ENCODE data around the gene SPEM2. TPM values are rescaled to one million over a fixed set of nuclear protein-coding genes. Genes with fewer than 3 reads are reported as not detected.

Gene SPEM2
- total and polyA plus RNA-seq, 9 donors, result not detected

GRCh38 chr17:7411427-7411750, 14.0 kb upstream of the SPEM2 start:
- no peaks in the 10 kb centered on the region for H3K27me3 ChIP-seq
- no peaks in the 10 kb centered on the region for H3K9me3 ChIP-seq
- TF ChIP-seq EP300 (IDR thresholded peaks at IDR 0.05) (no peak), CTCF (IDR thresholded peaks at IDR 0.05) (no peak), POLR2A (IDR thresholded peaks at IDR 0.05) (no peak)
- no peak overlapping the region for H3K4me3 ChIP-seq
- no peak overlapping the region for H3K27ac ChIP-seq
- no peaks in the 10 kb centered on the region for H3K36me3 ChIP-seq
- 95 to 98% (median 96%) methylated on average over 8 of the region's 8 CpGs for WGBS, 3 donors
- intact Hi-C loops (cut with DNase I), result no loop called here
- no peak for DNase-seq
- no peaks in the 10 kb centered on the region for H3K4me1 ChIP-seq (ENCODE audit: insufficient read depth)

GRCh38 chr17:7413346-7413985, 11.9 kb upstream of the SPEM2 start:
- Histone ChIP-seq H3K4me3 (no peak overlapping the region), H3K9me3 (no peaks in the 10 kb centered on the region), H3K27ac (no peak overlapping the region), H3K27me3 (no peaks in the 10 kb centered on the region), H3K4me1 (ENCODE audit: insufficient read depth) (no peaks in the 10 kb centered on the region), H3K36me3 (no peaks in the 10 kb centered on the region)
- intact Hi-C loops (cut with DNase I), result no loop called here
- WGBS, 3 donors, result 67 to 70% (median 69%) methylated on average over 6 of the region's 6 CpGs
- TF ChIP-seq POLR2A (IDR thresholded peaks at IDR 0.05), result no peak
- no peak for TF ChIP-seq CTCF (IDR thresholded peaks at IDR 0.05)
- TF ChIP-seq EP300 (IDR thresholded peaks at IDR 0.05), result no peak
- no peak for DNase-seq

GRCh38 chr17:7414837-7415236, 10.6 kb upstream of the SPEM2 start:
- no peak for TF ChIP-seq EP300 (IDR thresholded peaks at IDR 0.05)
- no peak for TF ChIP-seq POLR2A (IDR thresholded peaks at IDR 0.05)
- no peak for TF ChIP-seq CTCF (IDR thresholded peaks at IDR 0.05)
- intact Hi-C loops (cut with DNase I), result no loop called here
- no peaks in the 10 kb centered on the region for H3K4me1 ChIP-seq (ENCODE audit: insufficient read depth)
- H3K27me3 ChIP-seq, result no peaks in the 10 kb centered on the region
- H3K27ac ChIP-seq, result no peak overlapping the region
- DNase-seq, result no peak
- no peak overlapping the region for H3K4me3 ChIP-seq
- H3K36me3 ChIP-seq, result no peaks in the 10 kb centered on the region
- no peaks in the 10 kb centered on the region for H3K9me3 ChIP-seq
- 84 to 85% (median 85%) methylated on average over 14 of the region's 14 CpGs for WGBS, 3 donors

GRCh38 chr17:7415784-7416183, 9.6 kb upstream of the SPEM2 start:
- no peaks in the 10 kb centered on the region for H3K9me3 ChIP-seq
- 85 to 86% (median 85%) methylated on average over 21 to 23 of the region's 23 CpGs for WGBS, 3 donors
- no peak for DNase-seq
- no peaks in the 10 kb centered on the region for H3K36me3 ChIP-seq
- H3K4me3 ChIP-seq, result no peak overlapping the region
- intact Hi-C loops (cut with DNase I), result no loop called here
- no peaks in the 10 kb centered on the region for H3K4me1 ChIP-seq (ENCODE audit: insufficient read depth)
- H3K27ac ChIP-seq, result no peak overlapping the region
- H3K27me3 ChIP-seq, result no peaks in the 10 kb centered on the region
- no peak for TF ChIP-seq CTCF (IDR thresholded peaks at IDR 0.05)
- no peak for TF ChIP-seq EP300 (IDR thresholded peaks at IDR 0.05)
- no peak for TF ChIP-seq POLR2A (IDR thresholded peaks at IDR 0.05)

Measured in ovary (tissue), 9 donors.